H1 (cell line): ENCODE results near the gene BCL11A. TPM values are rescaled to one million over a fixed set of nuclear protein-coding genes. Genes with fewer than 3 reads are reported as not detected.

Experiments
- CTCF ChIA-PET: fragments of 300-600 bp; sonication (Branson Sonifier 250); formaldehyde crosslinking; loops from one replicate; lab custom pipeline; 2021; ENCODE audit not compliant: partially characterized antibody; lab: Charles Lee
- POLR2A ChIA-PET: fragments of 300-600 bp; sonication (Branson Sonifier 250); formaldehyde crosslinking; loops from one replicate; lab custom pipeline; 2021; ENCODE audit warnings: inconsistent platforms; ENCODE audit not compliant: partially characterized antibody; lab: Charles Lee
- DNase-seq, 2 experiments: peaks; one replicate each; pipeline versions ENCODE4 v3.0.0 to v3.0.0-alpha.2; 2010 to 2022; ENCODE audit warnings: low spot score in 2 of 2, low read depth in 1 of 2, mixed read lengths in 1 of 2
- FAIRE-seq: peaks from 2 replicates; lab custom pipeline; 2011; peaks lifted over from hg19 to GRCh38; lab: Jason Lieb, UNC
- H2AFZ ChIP-seq: 2 replicates; pipeline ENCODE4 v1.8.1; 2012; ENCODE audit warnings: low read length, inconsistent platforms
- H2AK5ac ChIP-seq: 2 replicates; pipeline ENCODE4 v1.6.1; 2013; ENCODE audit warnings: low read depth, low read length
- H2BK120ac ChIP-seq: replicated peaks from 2 replicates; pipeline ENCODE3; 2013; ENCODE audit warnings: low read depth, low read length, inconsistent platforms
- H2BK12ac ChIP-seq: 2 replicates; pipeline ENCODE4 v1.6.1; 2013; ENCODE audit warnings: low read depth, low read length
- H2BK15ac ChIP-seq: 2 replicates; pipeline ENCODE4 v1.6.1; 2013; ENCODE audit warnings: low read length
- H2BK20ac ChIP-seq: 2 replicates; pipeline ENCODE4 v1.6.1; 2013; ENCODE audit warnings: low read length
- H2BK5ac ChIP-seq: 2 replicates; pipeline ENCODE4 v1.6.1; 2013; ENCODE audit warnings: low read depth, low read length
- H3K14ac ChIP-seq: 2 replicates; pipeline ENCODE4 v1.6.1; 2013; ENCODE audit warnings: inconsistent platforms; ENCODE audit not compliant: insufficient read length
- H3K18ac ChIP-seq: 2 replicates; pipeline ENCODE4 v1.6.1; 2013; ENCODE audit warnings: low read length; ENCODE audit errors: extremely low read depth
- H3K23ac ChIP-seq: 2 replicates; pipeline ENCODE4 v1.6.1; 2013; ENCODE audit warnings: inconsistent platforms; ENCODE audit not compliant: insufficient read length
- H3K23me2 ChIP-seq: 2 replicates; pipeline ENCODE4 v1.6.1; 2013; ENCODE audit warnings: low read depth, low read length
- H3K27ac ChIP-seq: 2 replicates; pipeline ENCODE4 v1.6.1; 2011; ENCODE audit warnings: low read depth, low read length, inconsistent platforms
- H3K27me3 ChIP-seq, 4 experiments: replicated peaks in 1 of 4; 1 replicate in 1 of 4; 2 replicates in 3 of 4; pipeline versions ENCODE4 v1.6.1 to v1.8.1; 2011 to 2013; ENCODE audit warnings: low read length in 3 of 4, mild to moderate bottlenecking in 3 of 4, inconsistent platforms in 2 of 4, mixed read lengths in 2 of 4, moderate library complexity in 1 of 4; ENCODE audit not compliant: control insufficient read depth in 3 of 4, insufficient read depth in 3 of 4; ENCODE audit errors: extremely low read depth in 1 of 4
- H3K36me3 ChIP-seq, 4 experiments: 2 replicates each; pipeline versions ENCODE4 v1.6.1 to v1.8.1; 2011 to 2013; ENCODE audit warnings: mild to moderate bottlenecking in 4 of 4, low read length in 3 of 4, moderate library complexity in 2 of 4, control low read depth in 1 of 4, inconsistent platforms in 1 of 4; ENCODE audit not compliant: insufficient read depth in 4 of 4, control insufficient read depth in 2 of 4
- H3K4ac ChIP-seq: replicated peaks from 2 replicates; pipeline ENCODE3; 2013; ENCODE audit warnings: low read length, low read depth, mixed read lengths, inconsistent platforms; ENCODE audit not compliant: insufficient read length
- H3K4me1 ChIP-seq, 4 experiments: replicated peaks in 1 of 4; 1 replicate in 1 of 4; 2 replicates in 3 of 4; pipeline versions ENCODE4 v1.6.1 to v1.8.1; 2011 to 2013; ENCODE audit warnings: low read length in 3 of 4, inconsistent platforms in 2 of 4, mixed read lengths in 1 of 4; ENCODE audit not compliant: insufficient read depth in 4 of 4, control insufficient read depth in 3 of 4
- H3K4me2 ChIP-seq, 2 experiments: 2 replicates each; pipeline versions ENCODE4 v1.6.1 to v1.8.1; 2011 to 2013; ENCODE audit warnings: low read depth in 2 of 2, low read length in 2 of 2, control low read depth in 1 of 2, inconsistent platforms in 1 of 2, mild to moderate bottlenecking in 1 of 2; ENCODE audit not compliant: insufficient read depth in 1 of 2
- H3K4me3 ChIP-seq, 4 experiments: fragments of 200-600, 300-600 bp in 1 of 4; sonication (generic), shearing (Covaris generic), sonication (Bioruptor Twin) in 1 of 4; 2 replicates each; pipeline versions ENCODE4 v1.5.1 to v1.8.1; 2011 to 2016; ENCODE audit warnings: low read length in 4 of 4, low read depth in 3 of 4, control low read depth in 2 of 4, inconsistent platforms in 2 of 4, mild to moderate bottlenecking in 2 of 4, mixed read lengths in 1 of 4, moderate library complexity in 1 of 4; ENCODE audit not compliant: insufficient read depth in 2 of 4; ENCODE audit errors: extremely low read depth in 1 of 4
- H3K56ac ChIP-seq: replicated peaks from 2 replicates; pipeline ENCODE3; 2013; ENCODE audit warnings: low read depth, mild to moderate bottlenecking, mixed read lengths, low read length, inconsistent platforms; ENCODE audit not compliant: insufficient read length
- H3K79me1 ChIP-seq: 2 replicates; pipeline ENCODE4 v1.6.1; 2013; ENCODE audit warnings: low read depth, low read length, control low read depth
- H3K79me2 ChIP-seq, 2 experiments: 2 replicates each; pipeline versions ENCODE4 v1.6.1 to v1.8.1; 2012 to 2013; ENCODE audit warnings: low read length in 2 of 2, mild to moderate bottlenecking in 2 of 2, inconsistent platforms in 1 of 2; ENCODE audit not compliant: insufficient read depth in 2 of 2, control insufficient read depth in 1 of 2
- H3K9ac ChIP-seq, 4 experiments: replicated peaks in 1 of 4; 1 replicate in 1 of 4; 2 replicates in 3 of 4; pipeline versions ENCODE4 v1.6.1 to v1.8.1; 2011 to 2013; ENCODE audit warnings: low read depth in 3 of 4, low read length in 3 of 4, control low read depth in 2 of 4, mild to moderate bottlenecking in 2 of 4, moderate library complexity in 2 of 4, inconsistent platforms in 1 of 4; ENCODE audit errors: extremely low read depth in 1 of 4
- H3K9me3 ChIP-seq, 2 experiments: 2 replicates each; pipeline versions ENCODE4 v1.6.1 to v1.8.1; 2012 to 2013; ENCODE audit warnings: mild to moderate bottlenecking in 2 of 2, moderate library complexity in 2 of 2, control low read depth in 1 of 2, inconsistent platforms in 1 of 2, low read depth in 1 of 2, low read length in 1 of 2, mixed read lengths in 1 of 2; ENCODE audit not compliant: insufficient read depth in 2 of 2
- H4K20me1 ChIP-seq, 2 experiments: replicated peaks in 1 of 2; 2 replicates each; pipeline versions ENCODE3 to v1.8.1; 2011 to 2013; ENCODE audit warnings: inconsistent platforms in 2 of 2, low read length in 2 of 2, mild to moderate bottlenecking in 1 of 2; ENCODE audit not compliant: insufficient read depth in 2 of 2, control insufficient read depth in 1 of 2
- H4K5ac ChIP-seq: 2 replicates; pipeline ENCODE4 v1.6.1; 2013; ENCODE audit warnings: low read length, low read depth, mixed read lengths, inconsistent platforms; ENCODE audit not compliant: insufficient read length
- H4K8ac ChIP-seq: 2 replicates; pipeline ENCODE4 v1.8.0; 2013; ENCODE audit warnings: mild to moderate bottlenecking, moderate library complexity, low read length, inconsistent platforms; ENCODE audit not compliant: insufficient read depth; ENCODE audit errors: extremely low read depth
- H4K91ac ChIP-seq: replicated peaks from 2 replicates; pipeline ENCODE3; 2013; ENCODE audit warnings: low read length, mixed read lengths, inconsistent platforms; ENCODE audit not compliant: insufficient read length
- JUN ChIP-seq: IDR thresholded peaks from 2 replicates; pipeline ENCODE4 v1.6.1; 2011; ENCODE audit warnings: low read depth, mild to moderate bottlenecking, improper control_type of control experiment, low read length
- MAFK ChIP-seq: IDR thresholded peaks from 2 replicates; pipeline ENCODE4 v1.6.1; 2012; ENCODE audit warnings: low read depth, mild to moderate bottlenecking, improper control_type of control experiment, low read length
- WGBS, 2 experiments: shearing (Covaris generic) in 1 of 2; methylation state at CpG; one replicate each; pipeline versions ENCODE4 v1.1.6 to v1.1.7; 2013 to 2015; ENCODE audit warnings: low lambda C conversion rate in 2 of 2, mixed read lengths in 2 of 2, inconsistent platforms in 1 of 2, low coverage in 1 of 2, missing lambda C conversion rate in 1 of 2; ENCODE audit not compliant: insufficient replicate concordance in 2 of 2, insufficient coverage in 1 of 2, insufficient read length in 1 of 2; ENCODE audit errors: extremely low coverage in 1 of 2, missing lambda C conversion rate in 1 of 2; 5-methylcytosine and 5-hydroxymethylcytosine counted together
- polyA plus RNA-seq, 7 experiments: library from polyadenylated mRNA; depleted of rRNA in 3 of 7; stranded (reverse) in 5 of 7; unstranded in 2 of 7; fragments of >200 nt in 5 of 7; fragments of 200-250 nt in 2 of 7; gene quantifications; 1 replicate in 5 of 7; 2 replicates in 1 of 7; 4 replicates in 1 of 7; pipeline versions ENCODE4 v1.2.1 to v1.2.3, GENCODE V29; 2011 to 2013; ENCODE audit warnings: missing spikeins in 2 of 7, mixed read lengths in 2 of 7
- total RNA-seq: library from RNA; stranded (reverse); fragmentation: NEBNext Ultra II Directional; extraction: Animal tissue kit (Norgen Biotek cat#: 25700); gene quantifications from 2 replicates; pipeline ENCODE4 v1.2.1, GENCODE V29; 2021

The BCL11A gene
- total and polyA plus RNA-seq, 2 of the 8 experiments (the other 6 are each of a cell fraction or from before 2014, with no cell fraction given) = 11.9 to 59.3 TPM

GRCh38 chr2:60453872-60454271, 99.6 kb downstream of the BCL11A start:
- Histone ChIP-seq H3K4me1 (peaks cover 5 to 28% (median 19%) of the 10 kb centered on the region in 4 experiments), H3K27me3 (no peaks in the 10 kb centered on the region), H3K14ac (no peak overlapping the region), H3K9me3 (no peaks in the 10 kb centered on the region), H3K4me2 (peak overlapping the region; percentile 35 to 53; a peak in 2 of 4 replicates), H2AK5ac (no peak overlapping the region), H3K79me2 (peaks cover 0 to 5% of the 10 kb centered on the region in 2 experiments; a peak in 2 of 4 replicates), H3K36me3 (no peaks in the 10 kb centered on the region; a peak in 2 of 8 replicates), H3K23ac (no peak overlapping the region), H3K18ac (peak overlapping the region; percentile 66; the same call in 1 of the 2 replicates), H2BK15ac (no peak overlapping the region), H4K20me1 (no peaks in the 10 kb centered on the region), H3K27ac (0 out of 2 replicates have a peak overlapping the region, but pooled peaks have one; percentile 11), H3K4me3 (peak overlapping the region in 1 of 4 experiments; percentile 34; a peak in 1 of 8 replicates), H4K5ac (no peak overlapping the region), H2AFZ (no peak overlapping the region), H2BK12ac (peak overlapping the region; percentile 99), H2BK20ac (0 out of 2 replicates have a peak overlapping the region, but pooled peaks have one; percentile 49), H3K4ac (no peak overlapping the region), H3K56ac (no peak overlapping the region), H3K23me2 (no peaks in the 10 kb centered on the region)
- POLR2A ChIA-PET = interaction anchor here (1.6 kb wide), 1 partner anchor 22 kb away, joined by 10 read pairs; no protein-coding TSS in a partner anchor
- FAIRE-seq = peak; percentile 45
- TF ChIP-seq JUN (no peak), MAFK (peak; percentile 35; the same call in 1 of the 2 replicates)
- TF ChIP-seq, all 59 proteins: peak for 1
- peak overlapping the region; percentile 78 for H2BK120ac ChIP-seq
- CTCF ChIA-PET = interaction anchor here (0.9 to 4.6 kb wide), 5 partner anchors 14 to 151 kb away, joined by 3 to 25 read pairs (median 4); no protein-coding TSS in a partner anchor
- H3K79me1 ChIP-seq = no peaks in the 10 kb centered on the region
- H3K9ac ChIP-seq = no peak overlapping the region
- WGBS, 2 experiments = 70% methylated on average over 9 of the region's 9 CpGs; no CpG with 5 or more reads in 1 of the 2 experiments
- H2BK5ac ChIP-seq = peak overlapping the region; percentile 66; the same call in 1 of the 2 replicates
- peak overlapping the region; percentile 15 for H4K91ac ChIP-seq
- H4K8ac ChIP-seq = no peak overlapping the region
- no peak for DNase-seq
